GM18951 (cell line): Measurements from ENCODE around the gene PVALB.

ENCODE experiments used
- POLR2A ChIP-seq: IDR thresholded peaks from 4 replicates; pipeline ENCODE4 v1.6.1; 2011; ENCODE audit warnings: mild to moderate bottlenecking; ENCODE audit not compliant: insufficient read length, insufficient read depth; ENCODE audit errors: extremely low read depth
- in situ Hi-C: fragments of 300-500 bp; cut with MboI; formaldehyde crosslinking; loops from one replicate; pipeline ENCODE4 v1.12.0; 2022; ENCODE audit warnings: low sequenced_read_pairs, mixed read lengths, inconsistent platforms; ENCODE audit not compliant: unreplicated experiment

Gene PVALB

DNA sequence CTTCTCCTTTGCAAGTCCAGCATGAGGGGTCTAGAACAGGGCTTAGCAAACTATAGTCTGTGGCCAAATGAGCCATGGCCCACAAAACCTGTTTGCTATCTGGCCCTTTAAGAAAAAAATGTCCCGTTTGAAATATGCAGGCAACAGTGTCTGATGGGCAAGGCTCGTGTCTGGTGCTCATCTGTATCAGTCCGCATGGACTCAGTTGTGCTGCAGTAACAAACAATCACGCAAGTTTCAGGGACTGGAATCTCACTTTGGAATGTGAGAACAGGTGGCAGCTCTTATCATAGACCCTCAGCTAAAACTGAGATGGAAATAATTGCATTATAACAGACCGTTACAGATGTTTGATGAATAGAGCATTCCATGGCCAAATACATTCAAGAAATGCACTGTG lies 19.1 kb upstream of the PVALB start:
- TF ChIP-seq POLR2A = no peak
- in situ Hi-C loops = no loop called here

DNA sequence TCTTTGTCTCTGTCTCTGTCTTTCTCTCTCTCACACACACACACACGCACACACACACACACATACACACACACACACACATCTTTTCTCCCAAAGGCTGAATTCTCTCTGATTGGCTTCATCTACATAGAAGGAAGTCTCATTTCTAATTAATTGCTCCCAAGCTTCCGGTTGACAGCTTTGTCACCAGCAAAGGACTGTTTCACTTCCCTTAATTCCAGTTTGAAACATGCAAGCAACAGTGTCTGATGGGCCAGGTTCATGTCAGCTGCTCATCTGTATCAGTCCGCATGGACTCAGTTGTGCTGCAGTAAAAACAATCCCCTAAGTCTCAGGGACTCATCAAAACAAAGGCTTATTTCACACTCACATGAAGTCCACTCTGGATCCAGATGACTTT lies 16.2 kb upstream of the PVALB start:
- in situ Hi-C loops = no loop called here
- no peak for TF ChIP-seq POLR2A

DNA sequence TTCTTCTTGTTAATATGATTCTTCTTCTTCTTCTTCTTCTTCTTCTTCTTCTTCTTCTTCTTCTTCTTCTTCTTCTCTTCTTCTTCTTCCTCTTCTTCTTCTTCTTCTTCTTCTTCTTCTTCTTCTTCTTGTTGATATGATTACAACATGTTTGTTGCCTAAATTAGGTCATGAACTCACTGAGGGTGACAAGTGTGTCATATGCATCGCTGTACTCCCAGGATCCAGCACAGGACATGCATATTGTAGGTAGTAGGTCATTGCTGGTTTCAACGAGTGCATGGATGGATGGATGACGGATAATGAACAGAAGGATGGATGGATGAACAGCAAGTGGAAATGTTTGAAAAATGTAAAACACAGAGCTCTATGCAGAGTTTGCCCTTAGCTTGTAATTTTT lies 14.9 kb upstream of the PVALB start:
- in situ Hi-C loops = no loop called here
- no peak for TF ChIP-seq POLR2A

DNA sequence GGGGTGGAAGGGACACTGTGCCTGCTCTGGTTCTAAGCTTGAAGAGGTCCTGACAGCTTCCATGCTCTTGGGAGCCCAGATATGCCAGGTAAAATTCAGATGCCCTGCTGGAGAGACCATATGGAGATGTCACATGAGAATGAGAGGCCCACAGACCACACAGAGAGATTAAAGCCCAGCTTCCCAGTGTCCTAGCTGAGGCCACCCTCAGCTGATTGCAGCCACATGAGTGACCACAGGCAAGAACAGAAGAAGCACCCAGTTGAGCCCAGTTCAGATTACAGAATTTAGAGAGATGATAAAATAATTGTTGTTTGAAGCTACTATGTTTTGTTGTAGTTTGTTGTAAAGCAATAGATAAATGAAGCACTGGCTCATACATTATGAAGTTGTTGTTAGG lies 14.4 kb upstream of the PVALB start:
- in situ Hi-C loops = no loop called here
- TF ChIP-seq POLR2A = no peak

DNA sequence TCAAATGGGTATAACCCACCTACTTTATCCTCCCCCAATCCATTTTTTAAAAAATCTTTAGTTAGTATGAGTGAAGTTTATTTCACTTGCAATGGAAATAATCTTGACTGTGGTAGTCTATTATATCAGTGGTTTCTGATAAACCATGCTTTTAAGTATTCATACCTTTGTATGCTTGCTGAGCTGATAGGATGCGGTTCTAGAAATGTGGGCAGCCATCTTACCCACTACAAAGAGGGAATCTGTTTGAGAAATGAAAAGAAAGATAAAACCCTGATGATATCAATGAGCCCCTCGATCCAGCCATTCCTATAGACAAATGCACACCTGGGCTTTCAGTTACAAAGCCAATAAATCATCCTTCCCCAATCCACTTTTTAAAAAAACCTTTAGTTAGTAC lies 13.8 kb upstream of the PVALB start:
- in situ Hi-C loops = no loop called here

DNA sequence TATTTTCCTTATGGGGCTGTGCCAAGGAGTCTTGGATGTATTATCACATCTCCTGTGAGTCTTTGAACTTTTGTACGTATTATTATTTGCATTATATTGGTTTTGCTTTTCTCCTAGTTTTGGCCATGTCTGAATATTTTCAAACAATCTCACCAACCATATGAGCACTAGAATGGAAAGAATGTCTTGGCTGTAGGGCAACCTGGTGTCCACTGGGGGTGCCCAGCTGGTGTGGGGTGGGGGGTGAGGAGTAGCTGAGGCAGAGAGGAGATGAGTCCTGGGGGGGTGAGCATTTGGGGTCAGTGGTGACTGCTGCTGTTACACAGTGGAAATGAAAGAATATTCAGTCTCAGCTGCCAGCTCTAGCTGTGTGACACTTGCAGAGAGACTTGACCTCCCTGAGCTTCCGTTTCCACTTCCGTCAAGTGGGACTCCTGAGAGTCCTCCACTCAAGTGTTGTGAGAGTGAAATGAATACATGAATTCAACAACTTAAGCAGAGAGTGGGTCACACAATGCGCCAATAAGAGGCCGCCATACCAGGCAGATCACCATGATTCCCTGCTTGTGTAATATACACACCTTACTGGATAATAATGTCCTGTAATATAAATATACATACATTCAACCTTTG lies 12.7 kb upstream of the PVALB start:
- TF ChIP-seq POLR2A = no peak
- in situ Hi-C loops = no loop called here

More for the DNA sequence above, 13.8 kb upstream of the PVALB start:
- TF ChIP-seq POLR2A = no peak

DNA sequence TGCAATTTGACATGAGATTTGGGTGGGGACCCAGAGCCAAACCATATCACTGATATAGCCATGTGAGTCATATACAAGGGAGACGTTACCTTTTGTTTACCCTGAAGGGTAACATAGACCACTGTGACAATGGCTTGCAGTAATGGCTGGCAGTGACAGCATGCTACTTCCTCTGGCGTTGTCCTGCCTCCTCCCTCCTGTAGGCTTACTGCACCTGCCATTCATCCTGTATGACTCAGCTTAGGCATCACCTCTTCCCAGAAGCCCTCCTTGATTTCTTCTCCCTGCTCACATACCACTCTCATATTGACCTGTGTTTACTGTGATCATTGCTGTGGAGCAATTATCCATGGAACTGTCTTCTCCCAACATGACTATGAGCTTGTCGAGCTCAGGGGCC lies 12.0 kb upstream of the PVALB start:
- no peak for TF ChIP-seq POLR2A
- in situ Hi-C loops = no loop called here

DNA sequence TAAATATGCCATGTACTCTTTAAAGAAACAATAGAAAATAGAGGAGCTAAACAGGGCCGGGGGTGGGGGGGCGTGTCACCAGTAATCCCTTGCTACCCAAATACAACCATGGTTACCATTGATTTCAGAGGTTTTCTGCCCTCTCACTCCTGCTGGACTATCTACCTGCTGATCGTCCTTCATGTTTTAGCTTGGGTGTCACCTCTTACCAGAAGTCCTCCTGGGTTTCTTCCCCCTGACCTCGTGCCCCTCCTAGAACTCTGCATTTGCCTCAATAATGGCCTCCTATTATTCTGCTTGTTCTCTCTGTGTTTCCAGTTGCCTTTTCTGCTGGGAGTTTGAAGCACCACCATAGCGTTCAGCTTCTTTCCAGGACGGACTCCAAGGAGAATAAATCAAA lies 9.4 kb upstream of the PVALB start:
- in situ Hi-C loops = no loop called here
- TF ChIP-seq POLR2A = no peak

DNA sequence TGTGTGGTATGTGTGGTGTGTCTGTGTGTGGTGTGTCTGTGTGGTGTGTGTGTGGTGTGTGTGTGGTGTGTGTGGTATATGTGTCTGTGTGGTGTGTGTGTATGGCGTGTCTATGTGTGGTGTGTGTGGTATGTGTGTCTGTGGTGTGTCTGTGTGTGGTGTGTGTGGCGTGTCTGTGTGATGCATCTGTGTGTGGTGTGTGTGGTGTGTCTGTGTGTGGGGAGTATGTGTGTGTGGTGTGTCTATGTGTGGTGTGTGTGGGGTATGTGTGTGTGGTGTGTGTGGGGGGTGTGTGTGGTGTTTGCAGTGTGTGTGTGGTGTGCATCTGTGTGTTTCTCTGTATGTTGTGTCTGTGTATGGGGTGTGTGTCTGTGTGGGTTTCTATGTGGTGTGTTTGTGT lies 7.8 kb upstream of the PVALB start:
- no peak for TF ChIP-seq POLR2A
- in situ Hi-C loops = no loop called here

DNA sequence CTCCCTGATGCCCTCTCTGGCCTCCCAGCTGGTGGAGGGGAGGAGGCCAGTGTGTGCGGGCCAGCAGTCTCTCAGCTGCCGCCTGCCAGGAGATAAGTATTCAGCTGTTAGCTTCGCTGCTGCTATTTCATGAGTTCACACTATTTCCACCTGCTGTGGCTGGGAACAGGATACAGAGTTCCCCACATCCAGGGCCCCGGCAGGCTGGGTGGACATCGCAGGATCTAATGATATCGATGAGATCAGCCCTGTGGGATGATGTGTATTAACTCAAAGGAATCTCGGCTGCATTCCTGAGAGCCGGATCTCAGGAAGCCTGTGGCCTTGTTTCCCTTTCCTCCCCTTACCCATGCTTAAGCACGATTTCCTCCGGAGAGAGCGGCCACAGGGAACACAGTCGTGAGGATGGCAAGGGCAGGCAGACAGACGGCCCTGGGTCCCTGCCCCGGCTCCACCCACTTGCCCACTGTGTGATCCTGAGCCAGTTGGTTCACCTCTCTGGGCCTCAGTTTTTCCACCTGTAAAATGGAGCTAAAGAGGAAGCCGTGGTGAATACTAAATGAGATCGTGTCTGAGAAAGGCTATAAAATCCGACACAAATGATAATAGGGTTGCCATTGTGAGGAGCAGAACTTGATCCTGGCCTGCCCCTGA lies 6.5 kb upstream of the PVALB start:
- TF ChIP-seq POLR2A = no peak
- in situ Hi-C loops = no loop called here

DNA sequence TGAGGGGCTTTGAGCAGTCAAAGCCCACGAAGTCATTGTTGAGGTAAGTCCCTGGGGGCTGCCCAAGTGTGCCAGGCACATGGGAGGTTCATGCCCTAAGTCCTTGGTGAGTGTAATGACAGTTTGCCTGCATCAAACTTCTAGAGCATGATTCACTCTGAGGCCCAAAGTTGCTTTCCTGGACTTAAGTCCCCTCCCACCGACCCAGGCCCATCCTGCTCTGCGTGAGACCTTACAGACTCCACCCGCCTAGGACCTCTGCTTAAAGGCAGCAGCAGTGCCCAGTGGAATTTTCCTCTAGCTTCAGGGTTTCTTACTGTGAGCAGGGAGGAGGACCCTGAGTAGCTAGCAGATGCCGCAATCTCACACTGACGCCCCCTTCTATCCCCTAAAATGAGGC lies 5.7 kb upstream of the PVALB start:
- no peak for TF ChIP-seq POLR2A
- in situ Hi-C loops = no loop called here

DNA sequence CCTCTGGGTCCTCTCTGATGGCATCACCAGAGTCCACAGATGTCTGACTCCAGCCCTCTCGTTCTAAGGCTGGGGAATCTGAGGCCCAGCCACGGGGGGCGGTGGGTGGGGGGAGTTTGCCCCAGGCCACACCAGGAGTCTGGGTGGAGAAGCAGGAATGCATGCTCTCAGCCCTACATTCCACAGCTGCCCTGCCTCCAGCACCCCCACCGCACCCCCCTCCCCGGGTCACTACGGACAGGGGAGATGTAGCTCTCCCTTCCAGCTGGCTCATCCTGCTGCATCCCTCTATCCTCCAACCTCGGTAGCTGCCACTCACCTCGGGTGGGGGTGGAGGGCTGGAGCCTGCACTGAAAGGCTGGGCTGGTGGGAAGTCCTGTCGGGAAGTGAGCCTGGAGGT lies 2.3 kb upstream of the PVALB start:
- in situ Hi-C loops = no loop called here
- TF ChIP-seq POLR2A = no peak

DNA sequence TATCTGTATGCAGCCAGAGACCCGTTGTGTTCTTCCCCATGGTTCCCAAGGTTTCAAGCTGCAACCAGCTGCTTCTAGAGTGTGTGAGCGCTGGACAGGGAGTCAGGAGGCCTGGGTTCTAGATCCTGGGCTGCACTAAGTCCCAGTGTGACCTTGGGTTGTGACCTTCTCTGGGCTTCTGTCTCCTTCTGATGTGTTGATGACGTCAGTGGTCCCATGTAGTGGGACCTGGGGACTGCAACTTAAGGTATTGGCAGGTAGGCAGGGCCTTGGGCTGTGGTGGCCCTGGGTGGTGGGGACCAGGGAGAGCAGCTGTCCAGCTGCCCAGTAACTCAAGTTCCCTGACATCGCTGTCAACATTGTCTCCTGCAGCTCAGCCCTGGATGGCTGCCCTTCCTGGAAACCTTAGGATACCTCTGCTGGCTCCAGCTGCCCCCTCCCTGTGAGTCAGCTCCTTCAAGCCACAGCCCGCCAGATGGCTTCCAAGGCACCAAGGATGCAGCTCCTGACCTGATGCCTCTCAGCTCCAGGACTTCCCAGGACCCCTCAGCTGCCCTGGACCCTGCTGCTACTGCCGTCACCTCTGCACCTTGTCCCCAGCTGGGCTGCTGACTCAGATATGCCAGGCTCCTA lies 1.3 kb upstream of the PVALB start:
- in situ Hi-C loops = no loop called here

DNA sequence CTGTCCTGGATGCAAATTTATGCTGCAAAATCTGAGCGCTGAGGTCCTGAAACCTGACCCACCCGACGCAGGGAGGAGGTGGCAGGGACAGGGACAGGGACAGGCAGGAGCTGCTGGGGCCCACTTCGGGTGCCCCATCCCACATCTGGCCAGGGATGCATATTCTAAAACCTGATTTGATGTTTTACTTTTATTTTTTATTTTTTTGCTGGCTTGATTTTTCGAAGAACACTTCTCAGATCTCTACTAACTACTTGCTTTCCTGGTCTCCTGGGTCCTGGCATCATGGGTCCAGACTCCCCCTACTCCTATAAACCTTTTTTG lies 652 bp upstream of the PVALB start:
- in situ Hi-C loops = no loop called here
- TF ChIP-seq POLR2A = no peak

More for the DNA sequence above, 1.3 kb upstream of the PVALB start:
- no peak for TF ChIP-seq POLR2A
